GM18519 (cell line): ENCODE data around the gene REN.

Experiments
- ATAC-seq: cut with Tn5 transposase; IDR thresholded peaks from one replicate; pipeline ENCODE4 v1.9.1; 2021; ENCODE audit warnings: mild to moderate bottlenecking, moderate library complexity; ENCODE audit not compliant: unreplicated experiment, low FRiP score

The REN gene

GRCh38 chr1:204155881-204156280 is 10.3 kb downstream of the REN start:
- ATAC-seq, result no peak

- no peak for ATAC-seq
Measured at GRCh38 chr1:204154568-204155255, 11.4 kb downstream of the REN start.

GRCh38 chr1:204153667-204154066 is 12.5 kb downstream of the REN start:
- ATAC-seq, result no peak

- no peak for ATAC-seq
Measured at GRCh38 chr1:204152310-204153044, 13.7 kb downstream of the REN start.

GRCh38 chr1:204151552-204152309 is 14.4 kb downstream of the REN start, which contains the start of gene ETNK2:
Gene ETNK2, minus strand, starts transcription at chr1:204152044. Its CDS starts 192 bp downstream, at chr1:204151852.
- no peak for ATAC-seq

- ATAC-seq, result no peak
Measured at GRCh38 chr1:204150702-204151551, 15.2 kb downstream of the REN start.

- no peak for ATAC-seq
Measured at GRCh38 chr1:204149635-204150565, 16.2 kb downstream of the REN start.

GRCh38 chr1:204149107-204149506 is 17.0 kb downstream of the REN start:
- no peak for ATAC-seq

- no peak for ATAC-seq
Measured at GRCh38 chr1:204147406-204148383, 18.4 kb downstream of the REN start.

GRCh38 chr1:204146965-204147364 is 19.2 kb downstream of the REN start:
- ATAC-seq, result no peak

GRCh38 chr1:204146309-204146708 is 19.8 kb downstream of the REN start:
- no peak for ATAC-seq

- no peak for ATAC-seq
Measured at GRCh38 chr1:204145033-204145504, 21.1 kb downstream of the REN start.

GRCh38 chr1:204143276-204144041 is 22.7 kb downstream of the REN start:
- ATAC-seq, result no peak

GRCh38 chr1:204142032-204142974 is 23.8 kb downstream of the REN start:
- ATAC-seq, result no peak

- no peak for ATAC-seq
Measured at GRCh38 chr1:204141131-204141530, 25.0 kb downstream of the REN start.

GRCh38 chr1:204139952-204140351 is 26.2 kb downstream of the REN start:
- ATAC-seq, result no peak
